Fibroblast of villous mesenchyme (primary cell): ENCODE measurements around the gene SRPK2. TPM values are rescaled to one million over a fixed set of nuclear protein-coding genes. Genes with fewer than 3 reads are reported as not detected.

Experiments used
- DNase-seq: peaks from one replicate; pipeline ENCODE4 v3.0.0-alpha.2; 2010; ENCODE audit warnings: low read depth
- H3K4me3 ChIP-seq: 2 replicates; pipeline ENCODE4 v1.5.1; 2011; ENCODE audit warnings: low read depth, mild to moderate bottlenecking, low read length
- CTCF ChIP-seq: IDR thresholded peaks from 2 replicates; pipeline ENCODE4 v1.5.1; 2012; ENCODE audit warnings: low read depth, mild to moderate bottlenecking, low read length; ENCODE audit not compliant: insufficient read depth
- total RNA-seq: library from RNA; depleted of rRNA; stranded (reverse); fragments of >200 nt; gene quantifications from 2 replicates; pipeline ENCODE4 v1.2.3, GENCODE V29; 2012

The SRPK2 gene
- total RNA-seq, 1 donor = 60.9 TPM

- no peak overlapping the region for H3K4me3 ChIP-seq
- peak; percentile 72 for DNase-seq
- TF ChIP-seq CTCF = no peak
Observed at GRCh38 chr7:105218939-105219770, 169.6 kb downstream of the SRPK2 start.

- no peak overlapping the region for H3K4me3 ChIP-seq
- no peak for DNase-seq
- TF ChIP-seq CTCF = no peak
Observed at GRCh38 chr7:105218215-105218614, 170.5 kb downstream of the SRPK2 start.

- TF ChIP-seq CTCF = no peak
- DNase-seq = no peak
- no peak overlapping the region for H3K4me3 ChIP-seq
Observed at GRCh38 chr7:105216786-105217185, 171.9 kb downstream of the SRPK2 start.

- no peak for DNase-seq
- no peak for TF ChIP-seq CTCF
- H3K4me3 ChIP-seq = no peak overlapping the region
Observed at GRCh38 chr7:105215821-105216220, 172.9 kb downstream of the SRPK2 start.

GRCh38 chr7:105215182-105215581 lies 173.5 kb downstream of the SRPK2 start:
- no peak for TF ChIP-seq CTCF
- DNase-seq = no peak
- H3K4me3 ChIP-seq = no peak overlapping the region

GRCh38 chr7:105213611-105214010 lies 175.1 kb downstream of the SRPK2 start:
- TF ChIP-seq CTCF = no peak

GRCh38 chr7:105212212-105212611 lies 176.5 kb downstream of the SRPK2 start:
- TF ChIP-seq CTCF = no peak
- H3K4me3 ChIP-seq = no peak overlapping the region
- DNase-seq = no peak

More at GRCh38 chr7:105213611-105214010, 175.1 kb downstream of the SRPK2 start:
- DNase-seq = no peak
- H3K4me3 ChIP-seq = no peak overlapping the region
